K562 treated with DMSO at 1 percent for 48 hours (cell line): Measurements from ENCODE around the gene SPANXN4. TPM values are rescaled to one million over a fixed set of nuclear protein-coding genes. Genes with fewer than 3 reads are reported as not detected.

Experiments
- total RNA-seq: library from RNA; unstranded; fragments of 300-600 nt; gene quantifications from 2 replicates; pipeline ENCODE4 v1.2.3, GENCODE V29; 2022; ENCODE audit warnings: low replicate concordance; ENCODE audit errors: extremely low read depth

The SPANXN4 gene
- not detected in 2 replicates for total RNA-seq

GRCh38 chrX:143025628-143026027, at the start of gene SPANXN4:
Gene SPANXN4, plus strand, starts transcription at chrX:143025928. Its CDS starts 87 bp downstream, at chrX:143026015.

